ENCODE measurements around the gene GRHL3. TPM values are rescaled to one million over a fixed set of nuclear protein-coding genes. Genes with fewer than 3 reads are reported as not detected.

GRHL3 gene
- total RNA-seq, 2 donors from 2014 or later = 0.14 to 0.19 TPM

- DNase-seq (ENCODE audit: low spot score) = no peak
- intact Hi-C loops (cut with DNase I) = no loop called here
These were observed 18.3 kb downstream of the GRHL3 start for GRCh38 chr1:24337455-24337854.

GRCh38 chr1:24338447-24338846, 19.3 kb downstream of the GRHL3 start:
- intact Hi-C loops (cut with DNase I) = no loop called here
- peak; percentile 6 for DNase-seq (ENCODE audit: low spot score)

GRCh38 chr1:24339996-24340395, 20.8 kb downstream of the GRHL3 start:
- no peak for DNase-seq (ENCODE audit: low spot score)
- intact Hi-C loops (cut with DNase I) = no loop called here

- no peak for DNase-seq (ENCODE audit: low spot score)
- intact Hi-C loops (cut with DNase I) = no loop called here
These were observed 21.6 kb downstream of the GRHL3 start for GRCh38 chr1:24340770-24341169.

GRCh38 chr1:24341260-24341659, 22.1 kb downstream of the GRHL3 start:
- no peak for DNase-seq (ENCODE audit: low spot score)
- intact Hi-C loops (cut with DNase I) = no loop called here

GRCh38 chr1:24343412-24344089, 24.4 kb downstream of the GRHL3 start:
- intact Hi-C loops (cut with DNase I) = no loop called here
- DNase-seq (ENCODE audit: low spot score) = no peak

GRCh38 chr1:24344090-24344742, 25.1 kb downstream of the GRHL3 start:
- DNase-seq (ENCODE audit: low spot score) = no peak
- intact Hi-C loops (cut with DNase I) = no loop called here

GRCh38 chr1:24345334-24345733, 26.2 kb downstream of the GRHL3 start:
- no peak for DNase-seq (ENCODE audit: low spot score)
- intact Hi-C loops (cut with DNase I) = no loop called here

GRCh38 chr1:24347159-24347934, 28.2 kb downstream of the GRHL3 start:
- no peak for DNase-seq (ENCODE audit: low spot score)
- intact Hi-C loops (cut with DNase I) = no loop called here

- intact Hi-C loops (cut with DNase I) = no loop called here
- no peak for DNase-seq (ENCODE audit: low spot score)
These were observed 29.0 kb downstream of the GRHL3 start for GRCh38 chr1:24348196-24348595.

GRCh38 chr1:24349891-24350290, 30.7 kb downstream of the GRHL3 start:
- intact Hi-C loops (cut with DNase I) = no loop called here
- no peak for DNase-seq (ENCODE audit: low spot score)

- intact Hi-C loops (cut with DNase I) = no loop called here
- no peak for DNase-seq (ENCODE audit: low spot score)
These were observed 32.1 kb downstream of the GRHL3 start for GRCh38 chr1:24351247-24351646.

GRCh38 chr1:24351918-24352627, 32.9 kb downstream of the GRHL3 start:
- no peak for DNase-seq (ENCODE audit: low spot score)
- intact Hi-C loops (cut with DNase I) = no loop called here

GRCh38 chr1:24353292-24353891, 34.2 kb downstream of the GRHL3 start:
- intact Hi-C loops (cut with DNase I) = no loop called here
- no peak for DNase-seq (ENCODE audit: low spot score)

GRCh38 chr1:24355466-24355865, 36.3 kb downstream of the GRHL3 start:
- intact Hi-C loops (cut with DNase I) = loop anchor here in 1 of 2 donors (5.0 kb wide), 1 partner anchor 557 kb away; no protein-coding TSS in a partner anchor
- DNase-seq (ENCODE audit: low spot score) = no peak

- DNase-seq (ENCODE audit: low spot score) = no peak
- intact Hi-C loops (cut with DNase I) = loop anchor here in 1 of 2 donors (5.0 kb wide), 1 partner anchor 555 kb away; no protein-coding TSS in a partner anchor
These were observed 37.9 kb downstream of the GRHL3 start for GRCh38 chr1:24357038-24357437.

- no peak for DNase-seq (ENCODE audit: low spot score)
- intact Hi-C loops (cut with DNase I) = no loop called here
These were observed 41.5 kb downstream of the GRHL3 start for GRCh38 chr1:24360681-24361080.

- DNase-seq (ENCODE audit: low spot score) = no peak
- intact Hi-C loops (cut with DNase I) = no loop called here
These were observed 42.7 kb downstream of the GRHL3 start for GRCh38 chr1:24361811-24362210.

GRCh38 chr1:24362396-24362795, 43.2 kb downstream of the GRHL3 start:
- intact Hi-C loops (cut with DNase I) = no loop called here
- DNase-seq (ENCODE audit: low spot score) = no peak

Data from posterior vena cava (tissue), 2 donors.